DOHH2 (cell line): ENCODE results near the gene MDGA2.

Experiments
- H3F3A ChIP-seq: fragments of 200-600 bp; sonication (generic), shearing (Covaris generic); 2 replicates; pipeline ENCODE4 v1.6.0; 2016; ENCODE audit warnings: antibody characterized with exemption, mild to moderate bottlenecking; ENCODE audit not compliant: control insufficient read depth, insufficient read depth
- H3K27ac ChIP-seq: fragments of 200-600 bp; sonication (generic); 2 replicates; pipeline ENCODE4 v1.5.1; 2014; ENCODE audit warnings: low read depth, mild to moderate bottlenecking, low read length, moderate library complexity
- H3K27me3 ChIP-seq: fragments of 200-600 bp; sonication (generic); 2 replicates; pipeline ENCODE4 v1.6.1; 2014; ENCODE audit warnings: mild to moderate bottlenecking, low read length, mixed read lengths; ENCODE audit not compliant: control insufficient read depth
- H3K36me3 ChIP-seq: fragments of 200-600 bp; sonication (generic); 2 replicates; pipeline ENCODE4 v1.6.1; 2014; ENCODE audit warnings: mild to moderate bottlenecking, low read length, moderate library complexity, mixed read lengths; ENCODE audit not compliant: control insufficient read depth
- H3K4me1 ChIP-seq: fragments of 200-600 bp; sonication (generic); 2 replicates; pipeline ENCODE4 v1.6.1; 2014; ENCODE audit warnings: mild to moderate bottlenecking, low read length, mixed read lengths; ENCODE audit not compliant: control insufficient read depth
- H3K4me2 ChIP-seq: fragments of 200-600 bp; sonication (generic); 2 replicates; pipeline ENCODE4 v1.6.0; 2014; ENCODE audit warnings: mild to moderate bottlenecking, low read length, moderate library complexity
- H3K4me3 ChIP-seq: fragments of 200-600 bp; sonication (generic); 2 replicates; pipeline ENCODE4 v1.5.1; 2014; ENCODE audit warnings: mild to moderate bottlenecking, low read length, mixed read lengths
- H3K79me2 ChIP-seq: fragments of 200-600 bp; sonication (generic); 2 replicates; pipeline ENCODE4 v1.6.1; 2014; ENCODE audit warnings: mild to moderate bottlenecking, low read length, mixed read lengths; ENCODE audit not compliant: control insufficient read depth
- H3K9me2 ChIP-seq: fragments of 200-600 bp; sonication (generic); replicated peaks from 2 replicates; pipeline ENCODE4 v1.6.1; 2014; ENCODE audit warnings: mild to moderate bottlenecking, low read length, mixed read lengths; ENCODE audit not compliant: control insufficient read depth
- H3K9me3 ChIP-seq: fragments of 200-600 bp; sonication (generic); 2 replicates; pipeline ENCODE4 v1.6.1; 2014; ENCODE audit warnings: antibody characterized with exemption, low read length, mixed read lengths; ENCODE audit not compliant: control insufficient read depth, insufficient read depth
- H4K20me1 ChIP-seq: fragments of 200-600 bp; sonication (generic); 2 replicates; pipeline ENCODE4 v1.6.0; 2014; ENCODE audit warnings: low read depth, mild to moderate bottlenecking, antibody characterized with exemption, low read length, moderate library complexity; ENCODE audit not compliant: control insufficient read depth, insufficient read depth
- CTCF ChIP-seq: fragments of 200-600 bp; sonication (generic); IDR thresholded peaks from one replicate; pipeline ENCODE4 v1.5.1; 2014; ENCODE audit warnings: antibody characterized with exemption, mild to moderate bottlenecking, low read depth, low read length; ENCODE audit not compliant: poor library complexity, severe bottlenecking
- EZH2phosphoT487 ChIP-seq: fragments of 200-600 bp; sonication (generic); IDR thresholded peaks from 2 replicates; pipeline ENCODE4 v1.6.1; 2017; ENCODE audit warnings: borderline replicate concordance, mild to moderate bottlenecking, antibody characterized with exemption, low read length, moderate library complexity, mixed read lengths

Gene MDGA2

GRCh38 chr14:46902837-46903236 is 772.6 kb downstream of the MDGA2 start:
- no peak for TF ChIP-seq CTCF
- no peak for TF ChIP-seq EZH2phosphoT487
- Histone ChIP-seq H3F3A (no peaks in the 10 kb centered on the region), H3K4me2 (no peak overlapping the region), H4K20me1 (no peaks in the 10 kb centered on the region), H3K9me3 (no peaks in the 10 kb centered on the region), H3K4me3 (no peak overlapping the region), H3K36me3 (no peaks in the 10 kb centered on the region), H3K27ac (no peak overlapping the region), H3K27me3 (no peaks in the 10 kb centered on the region), H3K9me2 (no peaks in the 10 kb centered on the region), H3K79me2 (no peaks in the 10 kb centered on the region), H3K4me1 (no peaks in the 10 kb centered on the region)

DNA sequence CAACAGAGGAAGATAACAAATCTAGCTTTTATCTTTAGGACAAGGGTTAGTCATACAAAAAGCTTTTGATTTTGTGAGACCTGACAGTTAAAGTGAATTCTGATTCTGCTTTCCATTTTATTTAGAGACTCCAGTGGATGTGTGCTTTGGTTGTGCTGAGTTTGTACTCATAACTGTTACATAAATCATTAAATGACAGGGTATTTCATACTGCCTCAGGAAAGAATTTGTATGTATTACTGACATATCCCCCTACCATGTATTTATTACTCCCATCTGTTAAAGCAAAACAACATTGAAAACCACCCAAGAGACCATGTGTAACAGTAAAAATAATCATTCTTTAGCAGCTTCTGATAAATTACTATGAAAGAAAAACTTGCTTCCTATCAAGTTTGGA is 780.9 kb downstream of the MDGA2 start:
- Histone ChIP-seq H3K4me1 (no peaks in the 10 kb centered on the region), H3K36me3 (no peaks in the 10 kb centered on the region), H3F3A (no peaks in the 10 kb centered on the region), H3K4me2 (no peak overlapping the region), H3K79me2 (no peaks in the 10 kb centered on the region), H3K27me3 (no peaks in the 10 kb centered on the region), H3K27ac (no peak overlapping the region), H3K9me2 (no peaks in the 10 kb centered on the region), H3K9me3 (peaks cover 3% of the 10 kb centered on the region; the same call in 1 of the 2 replicates), H3K4me3 (no peak overlapping the region), H4K20me1 (no peaks in the 10 kb centered on the region)
- TF ChIP-seq CTCF (no peak), EZH2phosphoT487 (no peak)

GRCh38 chr14:46887144-46887543 is 788.3 kb downstream of the MDGA2 start:
- no peaks in the 10 kb centered on the region for H3K9me2 ChIP-seq
- no peaks in the 10 kb centered on the region for H4K20me1 ChIP-seq
- H3K79me2 ChIP-seq, result no peaks in the 10 kb centered on the region
- H3K27me3 ChIP-seq, result no peaks in the 10 kb centered on the region
- peaks cover under 1% of the 10 kb centered on the region; the same call in 1 of the 2 replicates for H3K9me3 ChIP-seq
- no peak overlapping the region for H3K4me3 ChIP-seq
- no peak overlapping the region for H3K27ac ChIP-seq
- no peaks in the 10 kb centered on the region for H3K36me3 ChIP-seq
- no peaks in the 10 kb centered on the region for H3F3A ChIP-seq
- TF ChIP-seq CTCF (no peak), EZH2phosphoT487 (no peak)
- no peak overlapping the region for H3K4me2 ChIP-seq
- H3K4me1 ChIP-seq, result no peaks in the 10 kb centered on the region

GRCh38 chr14:46885566-46885965 is 789.8 kb downstream of the MDGA2 start:
- Histone ChIP-seq H3K9me2 (no peaks in the 10 kb centered on the region), H4K20me1 (no peaks in the 10 kb centered on the region), H3K79me2 (no peaks in the 10 kb centered on the region), H3K27me3 (no peaks in the 10 kb centered on the region), H3F3A (no peaks in the 10 kb centered on the region), H3K36me3 (no peaks in the 10 kb centered on the region), H3K9me3 (no peaks in the 10 kb centered on the region), H3K4me2 (no peak overlapping the region), H3K4me1 (no peaks in the 10 kb centered on the region), H3K4me3 (no peak overlapping the region), H3K27ac (no peak overlapping the region)
- TF ChIP-seq CTCF, result no peak
- no peak for TF ChIP-seq EZH2phosphoT487
